Adrenal gland (tissue), 12 donors: Measurements from ENCODE around the gene UNC13B. TPM values are rescaled to one million over a fixed set of nuclear protein-coding genes. Genes with fewer than 3 reads are reported as not detected.

Source experiments
- DNase-seq, 7 donors: peaks; one replicate each; pipeline ENCODE4 v3.0.0-alpha.2; 2019 to 2020
- H3K27ac ChIP-seq, 5 donors: fragments of 200-600 bp; sonication (generic) in 4 of 5; 1 replicate in 3 of 5; 2 replicates in 2 of 5; pipeline versions ENCODE4 v1.5.1 to v1.8.0; 2016 to 2020; ENCODE audit warnings: mild to moderate bottlenecking in 1 of 5
- H3K27me3 ChIP-seq: fragments of 200-600 bp; 2 replicates; pipeline ENCODE4 v1.8.0; 2021
- H3K36me3 ChIP-seq, 2 donors: fragments of 200-600 bp; replicated peaks in 1 of 2; 1 replicate in 1 of 2; 2 replicates in 1 of 2; pipeline versions ENCODE4 v1.5.1 to v1.8.0; 2018 to 2022
- H3K4me1 ChIP-seq, 2 donors: fragments of 200-600 bp; replicated peaks in 1 of 2; 1 replicate in 1 of 2; 2 replicates in 1 of 2; pipeline versions ENCODE4 v1.5.1 to v1.8.0; 2018 to 2021
- H3K4me3 ChIP-seq, 4 donors: fragments of 200-600 bp; sonication (generic) in 3 of 4; one replicate each; pipeline ENCODE4 v1.5.1; 2016 to 2018
- H3K9me3 ChIP-seq, 3 donors: fragments of 200-600 bp; sonication (generic) in 1 of 3; replicated peaks in 1 of 3; 1 replicate in 2 of 3; 2 replicates in 1 of 3; pipeline versions ENCODE4 v1.5.1 to v1.8.0; 2016 to 2021
- POLR2A ChIP-seq, 2 donors: fragments of 450-650 bp; IDR thresholded peaks; one replicate each; pipeline ENCODE4 v1.6.1; 2017; ENCODE audit warnings: antibody characterized with exemption in 2 of 2, mild to moderate bottlenecking in 2 of 2, moderate library complexity in 1 of 2
- WGBS, 4 donors: extraction: QIAGEN DNeasy Blood & Tissue Kit in 2 of 4; methylation state at CpG; one replicate each; pipeline versions ENCODE4 v1.1.5 to v1.1.7; 2013 to 2017; 5-methylcytosine and 5-hydroxymethylcytosine counted together
- intact Hi-C, 2 donors: fragments of 100-400 bp; cut with DNase I; formaldehyde crosslinking; loops; one replicate each; pipeline versions ENCODE4 v1.14.1 to v1.15.0; 2022 to 2023
- polyA plus RNA-seq, 3 donors: library from polyadenylated mRNA; stranded (reverse); fragments of 200-250 nt in 2 of 3; fragments of 350-450 nt in 1 of 3; fragmentation: Illumina TruSeq in 1 of 3; extraction: RNeasy Lipid Tissue Mini Kit (QIAGEN cat#74804) in 1 of 3; gene quantifications; one replicate each; pipeline ENCODE4 v1.2.3, GENCODE V29; 2013 to 2014
- total RNA-seq, 9 donors: library from RNA; depleted of rRNA in 4 of 9; stranded (reverse); fragments of >200 nt in 4 of 9; fragments of 120-200 nt in 1 of 9; fragmentation: NEBNext Ultra II Directional in 1 of 9; extraction: Animal tissue kit (Norgen Biotek cat#: 25700) in 1 of 9; gene quantifications; one replicate each; pipeline versions ENCODE4 v1.1.0 to v1.2.4, GENCODE V29; 2013 to 2023
- TF ChIP-seq, protein P1 (sequence below), 6 experiments: fragments of 450-650 bp in 4 of 6; fragments of 200-600 bp in 2 of 6; sonication (generic) in 1 of 6; IDR thresholded peaks; 1 replicate in 5 of 6; 2 replicates in 1 of 6; pipeline versions ENCODE4 v1.5.1 to v1.8.0; 2016 to 2021; ENCODE audit warnings: antibody characterized with exemption in 6 of 6, mild to moderate bottlenecking in 2 of 6, moderate library complexity in 1 of 6
- donor health status: healthy with polysubstance abuse.
- donor health status: Bipolar disorder and iron deficiency.
- donor health status: DM: yes; HTN: yes; CAD: no.
- donor health status: DM: no; HTN: no; CAD: no.
- donor health status: DM: no; HTN: no; CAD: no.
- donor health status: DM: yes; HTN: yes; CAD: no.

UNC13B gene
- total and polyA plus RNA-seq, 12 donors = 11.1 to 42.2 (median 30.5) TPM

DNA sequence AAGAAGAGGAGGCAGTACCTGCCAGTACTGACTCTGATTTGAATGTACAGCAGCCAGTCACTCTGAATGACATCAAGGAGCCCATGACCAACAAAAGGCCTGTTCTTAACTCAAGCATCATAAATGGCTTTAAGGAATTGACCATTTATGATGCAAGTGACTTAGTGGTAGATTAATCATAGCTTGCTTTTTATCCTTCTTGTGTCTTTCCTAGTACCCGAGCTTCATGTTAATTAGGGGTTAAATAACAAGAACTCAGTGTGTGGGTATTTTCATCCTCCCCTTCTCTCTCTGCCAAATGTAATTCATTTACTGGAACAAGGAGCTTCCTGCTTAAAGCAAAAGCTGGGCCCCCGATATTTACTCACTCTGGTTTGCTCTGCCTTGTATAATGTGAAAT, 146.5 kb downstream of the UNC13B start:
- H3K27ac ChIP-seq = no peak overlapping the region
- no peaks in the 10 kb centered on the region for H3K36me3 ChIP-seq
- no peaks in the 10 kb centered on the region for H3K4me1 ChIP-seq
- 68 to 82% (median 76%) methylated on average over 2 of the region's 2 CpGs for WGBS, 4 donors
- TF ChIP-seq, protein P1, sequence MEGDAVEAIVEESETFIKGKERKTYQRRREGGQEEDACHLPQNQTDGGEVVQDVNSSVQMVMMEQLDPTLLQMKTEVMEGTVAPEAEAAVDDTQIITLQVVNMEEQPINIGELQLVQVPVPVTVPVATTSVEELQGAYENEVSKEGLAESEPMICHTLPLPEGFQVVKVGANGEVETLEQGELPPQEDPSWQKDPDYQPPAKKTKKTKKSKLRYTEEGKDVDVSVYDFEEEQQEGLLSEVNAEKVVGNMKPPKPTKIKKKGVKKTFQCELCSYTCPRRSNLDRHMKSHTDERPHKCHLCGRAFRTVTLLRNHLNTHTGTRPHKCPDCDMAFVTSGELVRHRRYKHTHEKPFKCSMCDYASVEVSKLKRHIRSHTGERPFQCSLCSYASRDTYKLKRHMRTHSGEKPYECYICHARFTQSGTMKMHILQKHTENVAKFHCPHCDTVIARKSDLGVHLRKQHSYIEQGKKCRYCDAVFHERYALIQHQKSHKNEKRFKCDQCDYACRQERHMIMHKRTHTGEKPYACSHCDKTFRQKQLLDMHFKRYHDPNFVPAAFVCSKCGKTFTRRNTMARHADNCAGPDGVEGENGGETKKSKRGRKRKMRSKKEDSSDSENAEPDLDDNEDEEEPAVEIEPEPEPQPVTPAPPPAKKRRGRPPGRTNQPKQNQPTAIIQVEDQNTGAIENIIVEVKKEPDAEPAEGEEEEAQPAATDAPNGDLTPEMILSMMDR (IDR thresholded peaks at IDR 0.05) = no peak
- TF ChIP-seq POLR2A (IDR thresholded peaks at IDR 0.05) = no peak
- intact Hi-C loops = no loop called here
- no peak for DNase-seq
- no peak overlapping the region for H3K4me3 ChIP-seq
- H3K9me3 ChIP-seq = no peaks in the 10 kb centered on the region
- H3K27me3 ChIP-seq = no peaks in the 10 kb centered on the region

DNA sequence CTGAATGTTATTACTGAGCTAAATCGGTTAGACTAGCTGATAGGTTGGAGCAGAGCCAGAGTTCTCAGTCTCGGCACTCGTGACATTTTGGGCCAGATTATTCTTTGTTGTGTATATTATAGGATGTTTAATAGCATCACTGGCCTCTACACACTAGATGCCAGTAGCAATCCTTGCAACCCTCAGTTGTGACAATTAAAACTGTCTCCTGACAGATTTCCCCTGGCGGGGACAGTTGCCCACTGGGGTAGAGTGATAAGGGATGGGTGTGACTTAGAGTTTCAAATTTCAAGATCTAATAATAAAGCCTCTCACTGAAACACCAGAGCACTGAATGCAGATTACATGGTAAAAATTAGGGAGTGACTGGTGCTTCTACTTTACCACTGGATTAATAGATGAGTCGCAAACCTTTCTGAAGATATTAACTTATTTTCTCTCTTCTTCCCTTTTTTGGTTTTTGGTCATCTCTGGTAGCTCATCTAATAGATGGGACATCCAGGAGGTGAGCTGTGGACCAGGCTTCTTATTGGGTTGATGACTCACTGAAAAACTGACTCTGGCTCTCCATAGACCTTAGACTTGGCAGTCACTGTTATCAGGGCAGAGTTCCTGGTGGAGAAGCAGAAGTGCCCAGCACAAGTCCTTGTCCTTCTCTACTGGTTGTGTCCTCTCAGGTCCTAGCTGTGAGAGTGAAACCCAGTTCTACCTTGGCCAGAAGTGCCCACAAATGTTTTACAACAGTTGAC, 150.3 kb downstream of the UNC13B start:
- no peaks in the 10 kb centered on the region for H3K36me3 ChIP-seq
- peaks cover 0 to 7% (median 0%) of the 10 kb centered on the region in 3 donors for H3K9me3 ChIP-seq
- no peak for DNase-seq
- H3K27me3 ChIP-seq = no peaks in the 10 kb centered on the region
- 77 to 85% (median 80%) methylated on average over 5 of the region's 5 CpGs for WGBS, 4 donors
- no peaks in the 10 kb centered on the region for H3K4me1 ChIP-seq
- intact Hi-C loops = no loop called here
- no peak for TF ChIP-seq POLR2A (IDR thresholded peaks at IDR 0.05)
- TF ChIP-seq, protein P1 (IDR thresholded peaks at IDR 0.05) = no peak
- no peak overlapping the region for H3K27ac ChIP-seq
- no peak overlapping the region for H3K4me3 ChIP-seq

DNA sequence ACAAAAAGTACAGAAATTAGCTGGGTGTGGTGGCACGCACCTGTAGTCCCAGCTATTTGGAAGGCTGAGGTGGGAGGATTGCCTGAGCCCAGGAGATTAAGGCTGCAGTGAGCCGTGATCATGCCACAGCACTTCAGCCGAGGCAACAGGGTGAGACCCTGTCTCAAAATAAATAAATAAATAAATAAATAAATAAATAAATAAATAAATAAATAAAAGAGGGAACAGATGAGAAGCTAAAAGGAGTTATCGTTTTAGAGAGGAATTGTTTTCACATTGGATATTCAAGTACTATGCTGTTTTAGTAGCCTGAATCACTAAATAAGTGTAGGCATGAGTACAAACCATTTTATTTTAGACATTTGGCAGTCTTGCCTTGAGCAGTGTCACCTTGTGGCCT, 151.7 kb downstream of the UNC13B start:
- Histone ChIP-seq H3K4me1 (no peaks in the 10 kb centered on the region), H3K36me3 (no peaks in the 10 kb centered on the region), H3K4me3 (no peak overlapping the region), H3K27me3 (no peaks in the 10 kb centered on the region), H3K27ac (no peak overlapping the region), H3K9me3 (peaks cover 0 to 7% (median 0%) of the 10 kb centered on the region in 3 donors)
- intact Hi-C loops = no loop called here
- no peak for DNase-seq
- WGBS, 4 donors = 94 to 98% (median 97%) methylated on average over 4 of the region's 4 CpGs
- TF ChIP-seq, protein P1 (IDR thresholded peaks at IDR 0.05) = no peak
- no peak for TF ChIP-seq POLR2A (IDR thresholded peaks at IDR 0.05)

DNA sequence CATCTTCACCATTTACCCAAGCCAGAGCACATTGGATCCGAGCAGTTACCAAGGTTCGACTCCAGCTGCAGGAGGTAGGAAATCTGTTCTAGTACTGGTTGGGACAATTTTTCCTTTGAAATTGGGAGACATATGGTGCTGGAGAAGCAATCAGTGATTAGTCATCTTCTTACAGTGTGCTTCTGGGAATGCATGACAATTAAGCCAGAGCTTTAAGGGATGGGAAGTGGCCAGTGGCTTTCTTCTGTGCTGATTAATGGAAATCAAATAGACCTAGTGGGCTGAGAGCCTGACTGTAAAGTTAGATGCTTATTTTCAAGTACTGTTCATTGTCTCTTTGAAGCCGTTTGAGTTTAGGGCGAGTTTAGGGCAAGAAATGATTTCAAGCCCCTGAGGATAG, 152.1 kb downstream of the UNC13B start:
- Histone ChIP-seq H3K4me3 (no peak overlapping the region), H3K4me1 (no peaks in the 10 kb centered on the region), H3K27me3 (no peaks in the 10 kb centered on the region), H3K27ac (no peak overlapping the region), H3K36me3 (no peaks in the 10 kb centered on the region), H3K9me3 (peaks cover 0 to 7% (median 0%) of the 10 kb centered on the region in 3 donors)
- TF ChIP-seq, protein P1 (IDR thresholded peaks at IDR 0.05) = no peak
- no peak for TF ChIP-seq POLR2A (IDR thresholded peaks at IDR 0.05)
- intact Hi-C loops = no loop called here
- no peak for DNase-seq
- WGBS, 4 donors = 94 to 96% (median 94%) methylated on average over 4 of the region's 4 CpGs
